T-helper 1 cell treated with Interleukin-12 subunit alpha and Interleukin-12 subunit beta and Interleukin-4 antibody, amounts not matched to agents 30 μg/mL and 1 μg/mL, for 36 hours (primary cell): Measurements from ENCODE around the gene MRNIP.

Source experiments
- H3K27ac Mint-ChIP-seq: one replicate; pipeline ENCODE4 v1.8.0; 2021; ENCODE audit warnings: mild to moderate bottlenecking, mixed read lengths
- H3K27me3 Mint-ChIP-seq: one replicate; pipeline ENCODE4 v1.8.0; 2021; ENCODE audit warnings: low read depth, mixed read lengths
- H3K36me3 Mint-ChIP-seq: one replicate; pipeline ENCODE4 v1.8.0; 2021; ENCODE audit warnings: low read depth, mixed read lengths
- H3K4me1 Mint-ChIP-seq: one replicate; pipeline ENCODE4 v1.8.0; 2021; ENCODE audit warnings: low read depth, mixed read lengths
- H3K4me3 Mint-ChIP-seq: one replicate; pipeline ENCODE4 v1.8.0; 2021; ENCODE audit warnings: mild to moderate bottlenecking, moderate library complexity, mixed read lengths
- H3K9me3 Mint-ChIP-seq: one replicate; pipeline ENCODE4 v1.8.0; 2021; ENCODE audit warnings: mixed read lengths

Gene MRNIP

GRCh38 chr5:179870403-179870903 is 11.8 kb upstream of the MRNIP start:
- Mint-ChIP-seq H3K4me3 (no peak overlapping the region), H3K36me3 (peaks cover 7% of the 10 kb centered on the region), H3K27me3 (no peaks in the 10 kb centered on the region), H3K27ac (no peak overlapping the region), H3K9me3 (no peaks in the 10 kb centered on the region), H3K4me1 (no peaks in the 10 kb centered on the region)

GRCh38 chr5:179869641-179870402 is 11.2 kb upstream of the MRNIP start:
- H3K36me3 Mint-ChIP-seq, result peaks cover 7% of the 10 kb centered on the region

GRCh38 chr5:179869101-179869500 is 10.5 kb upstream of the MRNIP start:
- no peaks in the 10 kb centered on the region for H3K9me3 Mint-ChIP-seq

More at GRCh38 chr5:179869641-179870402, 11.2 kb upstream of the MRNIP start:
- Mint-ChIP-seq H3K27me3 (no peaks in the 10 kb centered on the region), H3K27ac (no peak overlapping the region), H3K9me3 (no peaks in the 10 kb centered on the region), H3K4me3 (no peak overlapping the region), H3K4me1 (no peaks in the 10 kb centered on the region)

GRCh38 chr5:179868541-179868940 is 9.9 kb upstream of the MRNIP start:
- Mint-ChIP-seq H3K9me3 (no peaks in the 10 kb centered on the region), H3K27ac (no peak overlapping the region), H3K27me3 (no peaks in the 10 kb centered on the region), H3K4me3 (no peak overlapping the region), H3K4me1 (no peaks in the 10 kb centered on the region), H3K36me3 (peaks cover 11% of the 10 kb centered on the region)

More at GRCh38 chr5:179869101-179869500, 10.5 kb upstream of the MRNIP start:
- Mint-ChIP-seq H3K27ac (no peak overlapping the region), H3K36me3 (peaks cover 7% of the 10 kb centered on the region), H3K27me3 (no peaks in the 10 kb centered on the region), H3K4me3 (no peak overlapping the region), H3K4me1 (no peaks in the 10 kb centered on the region)

- H3K27me3 Mint-ChIP-seq, result no peaks in the 10 kb centered on the region
Observed at GRCh38 chr5:179867476-179867875, 8.9 kb upstream of the MRNIP start.

GRCh38 chr5:179867079-179867465 is 8.5 kb upstream of the MRNIP start:
- Mint-ChIP-seq H3K4me1 (no peaks in the 10 kb centered on the region), H3K27ac (no peak overlapping the region), H3K36me3 (peaks cover 20% of the 10 kb centered on the region), H3K9me3 (no peaks in the 10 kb centered on the region), H3K27me3 (no peaks in the 10 kb centered on the region), H3K4me3 (no peak overlapping the region)

More at GRCh38 chr5:179867476-179867875, 8.9 kb upstream of the MRNIP start:
- Mint-ChIP-seq H3K36me3 (peaks cover 19% of the 10 kb centered on the region), H3K9me3 (no peaks in the 10 kb centered on the region), H3K4me3 (no peak overlapping the region), H3K4me1 (no peaks in the 10 kb centered on the region), H3K27ac (no peak overlapping the region)

- Mint-ChIP-seq H3K4me3 (no peak overlapping the region), H3K27me3 (no peaks in the 10 kb centered on the region), H3K4me1 (no peaks in the 10 kb centered on the region), H3K9me3 (no peaks in the 10 kb centered on the region), H3K36me3 (peaks cover 20% of the 10 kb centered on the region), H3K27ac (no peak overlapping the region)
Observed at GRCh38 chr5:179866241-179867078, 7.8 kb upstream of the MRNIP start.

- Mint-ChIP-seq H3K27me3 (no peaks in the 10 kb centered on the region), H3K36me3 (peaks cover 20% of the 10 kb centered on the region), H3K27ac (no peak overlapping the region), H3K4me3 (no peak overlapping the region), H3K9me3 (no peaks in the 10 kb centered on the region), H3K4me1 (no peaks in the 10 kb centered on the region)
Observed at GRCh38 chr5:179865491-179866240, 7.0 kb upstream of the MRNIP start.

- H3K4me3 Mint-ChIP-seq, result no peak overlapping the region
- H3K27me3 Mint-ChIP-seq, result no peaks in the 10 kb centered on the region
- no peak overlapping the region for H3K27ac Mint-ChIP-seq
- H3K36me3 Mint-ChIP-seq, result peaks cover 22% of the 10 kb centered on the region
- H3K4me1 Mint-ChIP-seq, result no peaks in the 10 kb centered on the region
- H3K9me3 Mint-ChIP-seq, result no peaks in the 10 kb centered on the region
Observed at GRCh38 chr5:179864686-179865085, 6.1 kb upstream of the MRNIP start.

GRCh38 chr5:179863449-179864085 is 5.0 kb upstream of the MRNIP start:
- Mint-ChIP-seq H3K36me3 (peaks cover 22% of the 10 kb centered on the region), H3K27me3 (no peaks in the 10 kb centered on the region), H3K4me3 (no peak overlapping the region), H3K27ac (no peak overlapping the region), H3K9me3 (no peaks in the 10 kb centered on the region), H3K4me1 (no peaks in the 10 kb centered on the region)

GRCh38 chr5:179862891-179863290 is 4.3 kb upstream of the MRNIP start:
- peaks cover 2% of the 10 kb centered on the region for H3K4me1 Mint-ChIP-seq
- H3K4me3 Mint-ChIP-seq, result no peak overlapping the region
- no peaks in the 10 kb centered on the region for H3K9me3 Mint-ChIP-seq
- H3K27me3 Mint-ChIP-seq, result no peaks in the 10 kb centered on the region
- H3K36me3 Mint-ChIP-seq, result peaks cover 22% of the 10 kb centered on the region
- H3K27ac Mint-ChIP-seq, result no peak overlapping the region

GRCh38 chr5:179862296-179862695 is 3.7 kb upstream of the MRNIP start:
- Mint-ChIP-seq H3K4me1 (peaks cover 6% of the 10 kb centered on the region), H3K27me3 (no peaks in the 10 kb centered on the region), H3K27ac (no peak overlapping the region), H3K4me3 (no peak overlapping the region), H3K9me3 (no peaks in the 10 kb centered on the region), H3K36me3 (peaks cover 21% of the 10 kb centered on the region)

GRCh38 chr5:179860301-179860700 is 1.7 kb upstream of the MRNIP start:
- H3K9me3 Mint-ChIP-seq, result no peaks in the 10 kb centered on the region
- H3K27ac Mint-ChIP-seq, result no peak overlapping the region
- H3K4me1 Mint-ChIP-seq, result peaks cover 6% of the 10 kb centered on the region
- H3K27me3 Mint-ChIP-seq, result no peaks in the 10 kb centered on the region
- H3K36me3 Mint-ChIP-seq, result peaks cover 18% of the 10 kb centered on the region
- peak overlapping the region; percentile 70 for H3K4me3 Mint-ChIP-seq

- Mint-ChIP-seq H3K27me3 (no peaks in the 10 kb centered on the region), H3K9me3 (no peaks in the 10 kb centered on the region), H3K36me3 (peaks cover 9% of the 10 kb centered on the region), H3K27ac (peak overlapping the region; percentile 85), H3K4me3 (peak overlapping the region; percentile 96), H3K4me1 (peaks cover 6% of the 10 kb centered on the region)
Observed at GRCh38 chr5:179858241-179858585, 404 bp downstream of the MRNIP start.
